ENCODE results near the gene PLAAT4. TPM values are rescaled to one million over a fixed set of nuclear protein-coding genes. Genes with fewer than 3 reads are reported as not detected.
A peak's percentile ranks its signal among the peaks of the same experiment; 100 is the strongest.

PLAAT4 gene
- total and polyA plus RNA-seq, 2 experiments from 2014 or later, result 0.69 to 4.6 TPM

DNA sequence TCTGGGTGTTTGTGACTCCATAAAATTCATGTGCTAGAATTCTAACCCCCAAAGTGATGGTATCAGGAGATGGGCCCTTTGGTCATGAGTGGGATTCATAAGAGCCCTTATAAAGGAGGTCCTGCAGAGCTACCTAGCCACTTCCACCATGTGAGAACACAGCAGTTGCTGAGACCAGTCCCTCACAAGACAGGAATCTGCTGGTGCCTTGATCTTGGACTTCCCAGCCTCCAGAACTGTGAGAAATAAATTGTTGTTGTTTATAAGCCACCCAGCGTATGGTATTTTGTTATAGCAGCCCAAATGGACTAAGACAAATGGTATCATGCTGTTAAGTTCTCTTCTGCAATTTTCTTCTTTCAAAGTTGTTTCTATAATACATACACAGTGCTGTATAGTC lies 44.2 kb upstream of the PLAAT4 start:
- peaks cover 13% of the 10 kb centered on the region for H3K36me3 Mint-ChIP-seq (ENCODE audit: low read depth)
- TF ChIP-seq, protein P1, sequence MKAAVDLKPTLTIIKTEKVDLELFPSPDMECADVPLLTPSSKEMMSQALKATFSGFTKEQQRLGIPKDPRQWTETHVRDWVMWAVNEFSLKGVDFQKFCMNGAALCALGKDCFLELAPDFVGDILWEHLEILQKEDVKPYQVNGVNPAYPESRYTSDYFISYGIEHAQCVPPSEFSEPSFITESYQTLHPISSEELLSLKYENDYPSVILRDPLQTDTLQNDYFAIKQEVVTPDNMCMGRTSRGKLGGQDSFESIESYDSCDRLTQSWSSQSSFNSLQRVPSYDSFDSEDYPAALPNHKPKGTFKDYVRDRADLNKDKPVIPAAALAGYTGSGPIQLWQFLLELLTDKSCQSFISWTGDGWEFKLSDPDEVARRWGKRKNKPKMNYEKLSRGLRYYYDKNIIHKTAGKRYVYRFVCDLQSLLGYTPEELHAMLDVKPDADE (IDR thresholded peaks at IDR 0.05), result no peak
- TF ChIP-seq CTCF (conservative IDR thresholded peaks at IDR 0.05; ENCODE audit: low read depth in 2 of 2), result no peak
- TF ChIP-seq POLR2AphosphoS5 (IDR thresholded peaks at IDR 0.05; ENCODE audit: low read depth), result no peak
- TF ChIP-seq, protein P2, sequence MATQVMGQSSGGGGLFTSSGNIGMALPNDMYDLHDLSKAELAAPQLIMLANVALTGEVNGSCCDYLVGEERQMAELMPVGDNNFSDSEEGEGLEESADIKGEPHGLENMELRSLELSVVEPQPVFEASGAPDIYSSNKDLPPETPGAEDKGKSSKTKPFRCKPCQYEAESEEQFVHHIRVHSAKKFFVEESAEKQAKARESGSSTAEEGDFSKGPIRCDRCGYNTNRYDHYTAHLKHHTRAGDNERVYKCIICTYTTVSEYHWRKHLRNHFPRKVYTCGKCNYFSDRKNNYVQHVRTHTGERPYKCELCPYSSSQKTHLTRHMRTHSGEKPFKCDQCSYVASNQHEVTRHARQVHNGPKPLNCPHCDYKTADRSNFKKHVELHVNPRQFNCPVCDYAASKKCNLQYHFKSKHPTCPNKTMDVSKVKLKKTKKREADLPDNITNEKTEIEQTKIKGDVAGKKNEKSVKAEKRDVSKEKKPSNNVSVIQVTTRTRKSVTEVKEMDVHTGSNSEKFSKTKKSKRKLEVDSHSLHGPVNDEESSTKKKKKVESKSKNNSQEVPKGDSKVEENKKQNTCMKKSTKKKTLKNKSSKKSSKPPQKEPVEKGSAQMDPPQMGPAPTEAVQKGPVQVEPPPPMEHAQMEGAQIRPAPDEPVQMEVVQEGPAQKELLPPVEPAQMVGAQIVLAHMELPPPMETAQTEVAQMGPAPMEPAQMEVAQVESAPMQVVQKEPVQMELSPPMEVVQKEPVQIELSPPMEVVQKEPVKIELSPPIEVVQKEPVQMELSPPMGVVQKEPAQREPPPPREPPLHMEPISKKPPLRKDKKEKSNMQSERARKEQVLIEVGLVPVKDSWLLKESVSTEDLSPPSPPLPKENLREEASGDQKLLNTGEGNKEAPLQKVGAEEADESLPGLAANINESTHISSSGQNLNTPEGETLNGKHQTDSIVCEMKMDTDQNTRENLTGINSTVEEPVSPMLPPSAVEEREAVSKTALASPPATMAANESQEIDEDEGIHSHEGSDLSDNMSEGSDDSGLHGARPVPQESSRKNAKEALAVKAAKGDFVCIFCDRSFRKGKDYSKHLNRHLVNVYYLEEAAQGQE (IDR thresholded peaks at IDR 0.05; ENCODE audit: unreplicated experiment), result no peak
- TF ChIP-seq NANOG (IDR thresholded peaks at IDR 0.05; ENCODE audit: borderline replicate concordance), result no peak
- no peak for TF ChIP-seq ZNF462 (CRISPR knock-in tag; IDR thresholded peaks at IDR 0.05)
- TF ChIP-seq ZNF331 (CRISPR knock-in tag; IDR thresholded peaks at IDR 0.05; ENCODE audit: low read depth), result no peak
- no peak for TF ChIP-seq EZH2phosphoT487 (IDR thresholded peaks at IDR 0.05; ENCODE audit: unreplicated experiment)
- TF ChIP-seq EZH2 (IDR thresholded peaks at IDR 0.05; ENCODE audit: low read depth, unreplicated experiment), result no peak
- no peak for TF ChIP-seq STAT1 (IDR thresholded peaks at IDR 0.05; ENCODE audit: unreplicated experiment)
- TF ChIP-seq ZNF114 (CRISPR knock-in tag; IDR thresholded peaks at IDR 0.05), result no peak
- TF ChIP-seq CREB1 (CRISPR knock-in tag; IDR thresholded peaks at IDR 0.05; ENCODE audit: low read depth), result no peak
- TF ChIP-seq JUNB (IDR thresholded peaks at IDR 0.05; ENCODE audit: unreplicated experiment), result no peak

More for the DNA sequence above, 44.2 kb upstream of the PLAAT4 start:
- no peaks in the 10 kb centered on the region for H3K36me3 ChIP-seq (ENCODE audit: insufficient read depth)
- H3K9me2 ChIP-seq (ENCODE audit: insufficient read depth), result no peaks in the 10 kb centered on the region
- H3K27ac ChIP-seq (ENCODE audit: low read depth), result no peak overlapping the region
- H2AFZ ChIP-seq, result no peak overlapping the region
- no peaks in the 10 kb centered on the region for H3K79me2 ChIP-seq (replicated peaks; ENCODE audit: insufficient read depth)
- Mint-ChIP-seq H3K4me3 (no peak overlapping the region; the same call in 2 of the 3 replicates), H3K4me1 (peaks cover 17% of the 10 kb centered on the region), H3K27me3 (ENCODE audit: insufficient read depth, low read depth, poor library complexity) (peaks cover 24% of the 10 kb centered on the region), H3K27ac (no peak overlapping the region), H3K9me3 (peaks cover 14% of the 10 kb centered on the region; the same call in 2 of the 3 replicates)
- DNase-seq (ENCODE audit: low spot score), result no peak
- peaks cover 35% of the 10 kb centered on the region for H3K4me1 ChIP-seq (ENCODE audit: insufficient read depth)
- peak overlapping the region; percentile 86; the same call in 1 of the 2 replicates for H3K4me2 ChIP-seq
- H4K20me1 ChIP-seq (replicated peaks; ENCODE audit: insufficient read depth), result no peaks in the 10 kb centered on the region
- peaks cover 13% of the 10 kb centered on the region; the same call in 1 of the 2 replicates for H3F3A ChIP-seq (replicated peaks; ENCODE audit: low read depth)
- no peak for ATAC-seq
- H3K27me3 ChIP-seq (ENCODE audit: insufficient read depth), result peaks cover 7% of the 10 kb centered on the region; the same call in 1 of the 2 replicates
- H3K4me3 ChIP-seq, result 0 out of 2 replicates have a peak overlapping the region, but pooled peaks have one; percentile 75
